ENCODE data around the gene TESK2. TPM values are rescaled to one million over a fixed set of nuclear protein-coding genes. Genes with fewer than 3 reads are reported as not detected.

TESK2 gene
- total and polyA plus RNA-seq, 2 of the 13 experiments (the other 11 are each of a cell fraction or from before 2014, with no cell fraction given) = 5.5 to 9.6 TPM

GRCh38 chr1:45297666-45298356, 193.2 kb downstream of the TESK2 start (continued):
- TF ChIP-seq BCL3 (CRISPR knock-in tag; IDR thresholded peaks at IDR 0.05) (no peak), DZIP1 (CRISPR knock-in tag; IDR thresholded peaks at IDR 0.05) (no peak), NFIB (CRISPR knock-in tag; IDR thresholded peaks at IDR 0.05; ENCODE audit: borderline replicate concordance) (no peak), MEIS2 (CRISPR knock-in tag; IDR thresholded peaks at IDR 0.05) (no peak), NR3C1 (CRISPR knock-in tag; IDR thresholded peaks at IDR 0.05) (no peak), KMT2B (CRISPR knock-in tag; IDR thresholded peaks at IDR 0.05) (peak; percentile 21; the same call in 1 of the 2 replicates), ETV5 (CRISPR knock-in tag; IDR thresholded peaks at IDR 0.05; ENCODE audit: borderline replicate concordance) (no peak), ETS1 (CRISPR knock-in tag; IDR thresholded peaks at IDR 0.05) (no peak), ZBTB8A (CRISPR knock-in tag; IDR thresholded peaks at IDR 0.05; ENCODE audit: borderline replicate concordance, low read depth) (no peak), KDM1A (CRISPR knock-in tag; IDR thresholded peaks at IDR 0.05) (no peak; the same call in 1 of the 2 replicates), ZKSCAN8 (CRISPR knock-in tag; IDR thresholded peaks at IDR 0.05; ENCODE audit: borderline replicate concordance) (peak; percentile 86; the same call in 1 of the 2 replicates), ZEB1 (IDR thresholded peaks at IDR 0.05; ENCODE audit: insufficient replicate concordance, low read depth) (no peak), ZMYM2 (CRISPR knock-in tag; IDR thresholded peaks at IDR 0.05) (no peak), KDM5A (IDR thresholded peaks at IDR 0.05; ENCODE audit: borderline replicate concordance, low read length) (no peak), PHB2 (IDR thresholded peaks at IDR 0.05; ENCODE audit: partially characterized antibody) (no peak), POLR2AphosphoS5 (IDR thresholded peaks at IDR 0.05; ENCODE audit: low read depth, low read length) (no peak), SETDB1 (CRISPR knock-in tag; IDR thresholded peaks at IDR 0.05; ENCODE audit: borderline replicate concordance) (no peak), POGZ (CRISPR knock-in tag; IDR thresholded peaks at IDR 0.05) (no peak), ZNF235 (CRISPR knock-in tag; IDR thresholded peaks at IDR 0.05; ENCODE audit: borderline replicate concordance) (no peak), HOXA5 (CRISPR knock-in tag; IDR thresholded peaks at IDR 0.05) (no peak), GLMP (CRISPR knock-in tag; IDR thresholded peaks at IDR 0.05; ENCODE audit: borderline replicate concordance) (no peak), ARNTL (CRISPR knock-in tag; IDR thresholded peaks at IDR 0.05) (no peak)
